Measurements from ENCODE around the gene PTPRB.

PTPRB gene

GRCh38 chr12:70590051-70590450 lies 47.2 kb downstream of the PTPRB start:
- DNase-seq: no peak

GRCh38 chr12:70584332-70584731 lies 52.9 kb downstream of the PTPRB start:
- no peak for DNase-seq

DNA sequence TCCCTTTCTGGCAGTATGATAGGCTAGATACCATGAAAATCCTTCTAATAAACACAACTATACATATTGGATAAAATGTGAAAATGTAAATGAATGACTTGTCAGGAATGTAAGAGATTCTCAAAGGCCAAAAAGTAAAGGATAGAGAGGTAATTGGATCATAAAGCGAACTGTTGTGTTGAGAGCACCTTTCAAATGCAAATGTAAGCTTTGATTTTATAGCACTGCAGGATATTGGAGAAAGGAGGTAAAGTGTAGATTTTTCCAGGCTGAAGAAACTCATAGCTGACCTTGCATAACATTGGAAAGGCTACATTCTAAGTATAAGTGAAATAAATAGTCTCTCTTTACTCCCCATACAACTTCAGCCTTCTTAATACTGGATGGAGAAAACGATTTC lies 54.0 kb downstream of the PTPRB start:
- DNase-seq: no peak

DNA sequence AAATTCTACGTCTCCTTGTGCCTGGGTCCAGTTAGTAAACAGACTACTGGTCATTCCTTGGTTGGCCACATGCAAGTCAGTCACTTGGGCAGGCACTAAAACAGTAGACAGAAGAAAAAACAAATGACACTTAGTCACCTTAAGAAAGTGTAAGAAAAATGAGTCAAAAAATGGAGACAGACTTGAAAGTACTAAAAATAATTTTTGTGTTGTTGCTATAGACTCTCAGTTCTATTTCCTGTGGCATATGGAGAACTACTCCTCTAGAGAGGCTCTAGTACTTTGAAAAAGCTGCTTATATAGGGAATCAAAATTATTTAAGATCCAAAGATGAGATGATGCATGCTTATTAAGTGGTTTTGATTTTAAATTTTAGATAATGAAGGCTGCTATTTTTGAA lies 56.0 kb downstream of the PTPRB start:
- DNase-seq: no peak

- DNase-seq: no peak
These were observed 60.0 kb downstream of the PTPRB start for GRCh38 chr12:70577283-70577634.

DNA sequence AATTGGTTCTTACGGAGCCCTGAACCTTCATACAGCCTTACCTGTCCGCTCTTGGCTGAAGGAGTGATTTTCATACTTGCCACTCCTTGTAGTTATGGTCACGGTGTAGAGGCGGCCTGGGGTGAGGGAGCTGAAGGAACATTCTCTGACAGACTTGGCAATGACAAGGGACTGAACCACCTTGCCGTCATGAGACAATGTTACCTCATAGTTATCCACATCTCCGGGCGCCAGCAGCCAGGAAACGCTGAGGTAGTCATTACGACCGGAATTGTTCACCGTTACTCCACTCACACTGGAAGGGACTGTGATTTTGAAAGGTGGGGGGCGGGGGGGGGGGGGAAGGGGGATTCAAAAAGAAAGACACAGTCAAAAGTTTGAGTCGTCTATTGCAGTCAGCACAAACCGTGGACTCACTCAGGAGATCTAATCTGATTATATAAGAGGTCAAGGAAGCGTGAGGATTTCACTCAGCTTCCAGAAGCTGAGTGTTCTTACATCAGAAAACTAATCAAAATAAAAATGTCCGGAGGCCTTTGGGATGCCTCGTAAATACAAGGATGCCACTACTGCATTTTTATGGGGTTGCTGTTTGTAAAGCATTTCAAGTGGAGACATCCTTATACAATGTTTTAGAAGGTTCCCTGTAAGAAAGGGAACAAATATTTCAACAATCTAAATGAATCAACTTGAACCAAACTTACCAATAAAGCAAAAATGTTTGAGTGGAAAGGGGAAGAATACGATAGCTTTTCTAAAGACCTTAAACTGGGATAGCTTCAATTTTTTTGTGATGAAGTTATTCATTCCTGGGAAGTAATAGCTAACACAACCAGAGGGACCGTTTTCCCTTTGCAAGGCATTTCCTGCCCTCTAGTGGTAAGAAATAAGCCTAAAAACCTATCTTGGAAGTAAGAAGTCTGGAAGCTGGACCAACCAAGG lies 60.6 kb downstream of the PTPRB start:
- peak; percentile 46 for DNase-seq

GRCh38 chr12:70571705-70572268 lies 65.4 kb downstream of the PTPRB start:
- DNase-seq: no peak

- DNase-seq: no peak
These were observed 66.2 kb downstream of the PTPRB start for GRCh38 chr12:70571029-70571428.

DNA sequence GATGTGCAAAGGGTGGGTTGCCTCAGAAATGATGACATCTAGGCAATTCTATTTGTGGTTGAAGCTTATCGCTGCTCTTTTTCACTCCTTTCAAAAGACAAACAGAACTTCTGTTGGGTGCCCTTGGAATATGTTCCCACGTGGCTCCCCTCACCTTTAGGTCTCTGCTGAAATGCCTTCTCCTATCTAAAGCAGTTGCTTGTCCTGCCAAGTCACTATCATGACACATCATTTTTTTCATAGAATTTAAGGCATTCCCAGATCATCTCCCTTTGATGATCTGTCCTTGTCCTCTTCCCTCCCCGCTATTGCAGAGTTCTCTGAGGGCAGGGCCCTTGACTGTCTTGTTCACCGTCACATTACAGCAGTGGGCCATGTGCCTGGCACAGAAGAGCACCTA lies 75.7 kb downstream of the PTPRB start:
- DNase-seq: no peak

GRCh38 chr12:70560671-70561070 lies 76.6 kb downstream of the PTPRB start:
- no peak for DNase-seq

GRCh38 chr12:70559390-70559789 lies 77.8 kb downstream of the PTPRB start:
- DNase-seq: no peak

DNA sequence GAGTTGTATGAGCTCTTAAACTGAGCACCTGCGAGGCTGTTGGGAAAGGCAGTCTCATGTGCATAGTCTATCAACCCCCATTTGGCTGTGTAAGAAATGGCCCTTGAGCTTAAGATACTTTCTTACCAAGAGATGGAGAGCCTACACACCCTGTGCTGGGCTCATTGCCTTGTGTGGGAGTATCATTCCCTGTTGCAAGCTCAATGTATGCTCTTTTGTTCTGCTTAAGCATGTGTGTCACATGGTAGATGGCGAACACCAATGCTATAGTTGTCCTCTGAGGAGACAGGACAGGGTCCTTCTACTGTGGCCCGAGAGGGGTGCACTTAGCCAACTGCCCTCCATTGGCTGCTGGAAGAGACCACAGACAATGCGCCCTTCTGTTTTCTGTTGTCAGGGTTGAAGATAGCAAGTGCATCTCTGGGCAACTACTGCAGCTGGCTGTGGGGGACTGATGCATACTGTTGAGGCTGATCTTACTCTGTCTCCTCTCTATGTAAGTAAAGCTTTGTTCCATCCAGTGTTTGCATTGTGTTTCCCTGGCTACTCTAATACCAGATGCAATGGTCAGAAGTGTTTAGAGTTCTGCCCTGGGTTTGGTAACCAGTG lies 79.5 kb downstream of the PTPRB start:
- no peak for DNase-seq

DNA sequence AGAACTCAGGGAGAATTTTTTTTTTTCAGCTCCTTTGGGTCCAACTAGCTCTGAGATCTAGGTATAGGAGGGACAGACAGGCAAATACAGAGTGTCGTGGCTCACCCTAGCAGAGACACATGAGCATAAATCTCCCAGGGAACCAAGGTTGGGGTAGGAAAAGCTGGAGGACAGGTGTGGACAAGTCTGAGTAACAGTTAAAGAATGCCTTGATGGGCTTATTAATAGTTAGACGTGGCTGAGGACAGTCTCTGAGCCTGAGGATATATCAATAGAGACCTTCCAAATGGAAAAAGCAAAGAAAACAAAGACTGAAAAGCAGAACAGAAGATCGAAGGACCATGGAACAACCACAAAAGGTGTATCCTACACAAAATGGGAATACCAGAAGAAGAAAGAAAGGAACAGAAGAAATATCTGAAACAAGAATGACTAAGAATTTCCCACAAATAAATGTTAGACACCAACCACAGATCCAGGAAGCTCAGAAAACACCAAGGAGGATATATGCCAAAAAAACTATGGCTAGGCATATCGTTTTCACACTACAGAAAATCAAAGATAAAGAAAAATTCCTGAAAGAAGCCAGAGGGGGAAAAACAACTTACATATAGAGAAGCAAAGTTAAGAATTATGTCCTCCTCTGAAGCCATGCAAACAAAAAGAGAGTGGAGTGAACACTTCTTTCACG lies 80.9 kb downstream of the PTPRB start:
- no peak for DNase-seq

GRCh38 chr12:70555081-70555480 lies 82.1 kb downstream of the PTPRB start:
- DNase-seq: no peak

DNA sequence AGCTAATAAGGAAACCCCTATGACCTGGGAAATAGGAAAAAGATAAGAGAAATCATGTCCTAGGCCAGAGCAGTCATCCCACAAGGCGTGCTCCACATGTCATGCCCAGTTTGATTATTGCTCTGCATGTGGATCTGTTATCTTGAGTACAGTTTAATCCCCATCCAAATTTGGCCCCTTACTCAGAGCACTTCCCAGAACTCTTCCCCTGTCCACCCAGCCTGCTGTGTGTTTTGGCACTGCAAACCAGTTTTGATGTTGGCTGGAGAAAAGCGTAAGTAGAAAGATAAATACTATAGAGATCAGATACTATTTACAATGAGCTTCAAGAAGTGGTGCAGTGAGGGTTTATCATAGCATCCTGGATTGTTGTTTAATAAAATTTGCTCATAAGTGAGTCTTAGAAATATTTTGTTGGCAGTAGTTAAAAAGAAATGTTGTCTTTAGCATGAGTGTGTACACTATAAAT lies 83.8 kb downstream of the PTPRB start:
- no peak for DNase-seq

- DNase-seq: no peak
These were observed 85.5 kb downstream of the PTPRB start for GRCh38 chr12:70551731-70552130.

DNA sequence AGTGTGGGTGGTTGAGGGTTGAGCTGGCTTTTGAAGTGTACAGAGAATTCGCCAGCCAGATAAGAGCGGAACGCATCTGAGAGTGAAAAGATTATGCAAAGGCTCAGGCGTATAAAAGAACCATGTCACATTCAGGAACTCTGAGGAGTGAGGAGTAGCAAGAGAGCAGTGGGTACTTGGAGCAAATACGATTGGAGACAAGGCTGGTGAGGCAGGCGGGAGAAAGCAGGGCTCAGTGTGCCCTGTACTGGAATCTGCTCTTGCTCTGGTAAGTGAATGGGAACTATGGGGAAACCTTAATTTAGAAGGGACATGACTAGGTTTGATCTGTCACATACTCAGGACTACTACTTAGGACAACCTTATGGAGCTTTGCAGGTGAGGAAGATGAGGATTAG lies 87.0 kb downstream of the PTPRB start:
- no peak for DNase-seq

- DNase-seq: no peak
These were observed 87.7 kb downstream of the PTPRB start for GRCh38 chr12:70549340-70550179.

DNA sequence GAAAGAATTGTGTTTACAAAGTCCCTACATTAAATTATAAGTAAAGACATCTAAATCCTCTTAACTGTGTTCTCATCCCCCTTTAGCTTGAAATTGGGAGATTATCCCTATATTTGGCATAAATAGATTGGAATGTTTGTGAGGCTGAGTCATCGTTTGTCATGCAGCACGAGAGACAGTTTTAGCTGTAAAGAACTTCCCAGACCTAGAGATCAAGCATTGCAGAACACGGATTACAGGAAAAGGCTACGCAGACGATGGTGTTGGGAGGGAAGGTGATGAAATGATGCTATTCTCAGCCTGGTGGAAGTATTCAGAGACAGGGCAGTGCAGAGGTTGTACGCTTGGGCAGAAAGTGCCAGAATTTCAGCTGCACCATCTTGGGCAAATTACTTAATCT lies 93.8 kb downstream of the PTPRB start:
- no peak for DNase-seq

- DNase-seq: no peak
These were observed 96.2 kb downstream of the PTPRB start for GRCh38 chr12:70540996-70541395.

DNA sequence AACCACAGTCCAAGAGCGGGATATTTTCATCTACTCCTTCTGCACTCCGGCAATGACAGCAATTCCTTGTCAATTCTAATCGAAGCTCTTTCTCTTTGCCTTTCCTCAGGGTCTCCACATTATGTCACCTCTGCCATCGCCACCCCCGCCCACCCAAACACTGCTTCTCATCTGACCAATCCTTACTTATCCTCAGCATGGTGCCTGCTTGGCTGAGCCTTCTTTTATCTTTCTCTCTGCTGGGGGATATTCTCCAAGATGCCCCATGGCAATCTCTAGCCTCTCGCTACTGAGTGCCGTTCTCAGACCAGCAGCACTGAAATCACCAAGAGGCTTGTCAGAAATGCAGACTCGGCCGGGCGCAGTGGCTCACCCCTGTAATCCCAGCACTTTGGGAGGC lies 100.6 kb downstream of the PTPRB start:
- DNase-seq: no peak

DNA sequence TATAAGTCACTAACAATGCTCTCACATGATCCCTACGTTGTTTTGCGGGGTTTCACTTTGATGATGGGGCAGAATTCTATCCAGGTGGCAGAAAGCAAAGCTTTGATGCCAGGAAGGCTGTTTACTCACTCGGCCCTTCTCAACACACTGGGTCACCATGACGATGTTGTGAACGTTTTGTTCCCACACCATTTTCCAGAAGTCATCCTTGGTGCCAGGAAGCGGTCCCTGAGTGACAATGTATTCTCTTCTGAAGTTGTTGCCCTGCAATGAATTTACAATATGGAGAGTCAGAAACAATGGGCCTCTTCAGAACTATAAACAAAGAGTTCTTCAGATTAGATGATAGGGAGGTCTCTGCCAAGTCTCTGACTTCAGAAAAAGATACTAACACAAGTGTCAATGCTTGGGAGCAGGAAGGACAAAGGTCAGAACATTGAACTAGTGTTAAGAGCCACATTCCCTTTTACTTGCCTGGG lies 101.3 kb downstream of the PTPRB start:
- DNase-seq: no peak

Measured in NCI-H510A (cell line).